Stimulated activated naive CD8-positive, alpha-beta T cell treated with anti-CD3 and anti-CD28 coated beads, Interleukin-15, Interleukin-2, amounts not matched to agents 100 U/mL and 50 U/mL, for 24 hours (primary cell): ENCODE data around the gene LRRTM1.

Experiments
- ATAC-seq: fragments of 150-1000 bp; cut with Tn5 transposase; one replicate; pipeline ENCODE4 v1.10.0; 2021
- DNase-seq: peaks from one replicate; pipeline ENCODE4 v3.0.0; 2021

Gene LRRTM1, protein sequence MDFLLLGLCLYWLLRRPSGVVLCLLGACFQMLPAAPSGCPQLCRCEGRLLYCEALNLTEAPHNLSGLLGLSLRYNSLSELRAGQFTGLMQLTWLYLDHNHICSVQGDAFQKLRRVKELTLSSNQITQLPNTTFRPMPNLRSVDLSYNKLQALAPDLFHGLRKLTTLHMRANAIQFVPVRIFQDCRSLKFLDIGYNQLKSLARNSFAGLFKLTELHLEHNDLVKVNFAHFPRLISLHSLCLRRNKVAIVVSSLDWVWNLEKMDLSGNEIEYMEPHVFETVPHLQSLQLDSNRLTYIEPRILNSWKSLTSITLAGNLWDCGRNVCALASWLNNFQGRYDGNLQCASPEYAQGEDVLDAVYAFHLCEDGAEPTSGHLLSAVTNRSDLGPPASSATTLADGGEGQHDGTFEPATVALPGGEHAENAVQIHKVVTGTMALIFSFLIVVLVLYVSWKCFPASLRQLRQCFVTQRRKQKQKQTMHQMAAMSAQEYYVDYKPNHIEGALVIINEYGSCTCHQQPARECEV

DNA sequence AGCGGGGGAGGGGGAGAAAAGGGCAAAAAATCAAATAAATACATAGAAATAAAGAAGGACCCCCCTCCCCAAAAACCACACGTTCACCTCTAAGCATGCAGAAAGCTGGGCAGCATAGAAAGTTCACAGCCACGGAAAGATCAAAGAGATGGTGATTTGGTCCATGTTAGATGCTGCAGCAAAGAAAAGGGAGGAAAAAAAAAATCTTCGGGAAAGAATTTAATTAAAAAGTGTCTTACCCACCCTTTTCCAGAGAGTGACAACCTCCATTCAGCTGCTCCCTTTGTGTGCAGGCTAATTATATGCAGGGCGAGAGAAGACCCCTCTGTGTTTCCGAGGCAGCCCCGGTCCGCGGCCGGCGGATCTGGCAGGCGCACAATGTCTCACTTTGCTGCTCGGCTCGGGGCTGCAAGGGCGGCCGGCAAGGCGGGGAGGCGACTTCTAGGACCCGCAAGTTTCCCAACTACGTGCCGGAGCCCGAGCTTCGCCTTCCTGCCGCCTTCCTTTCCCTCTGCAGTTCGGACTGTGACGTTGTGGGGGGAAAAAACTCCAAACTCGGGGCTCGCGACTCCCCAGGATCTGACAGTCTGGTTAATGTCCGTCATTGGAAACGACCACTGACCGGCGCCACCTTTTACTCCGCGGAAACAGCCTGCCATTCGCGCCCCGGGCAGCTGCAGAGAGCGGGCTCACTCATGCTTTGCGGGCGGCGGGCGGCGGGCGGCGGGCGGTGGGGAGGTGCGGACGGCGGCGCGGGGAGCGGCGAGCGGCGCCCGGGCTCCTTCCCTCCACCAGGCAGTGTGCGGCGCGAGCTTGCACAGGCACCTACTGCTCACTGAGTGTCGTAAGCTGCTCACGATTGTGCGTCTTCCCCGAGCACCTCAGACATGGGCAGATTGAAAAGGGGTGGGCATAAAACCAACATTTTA lies at the start of gene LRRTM1:
Gene LRRTM1 (minus strand): TSS at position 844 of the 929 bp plus-strand sequence. CDS start 933 bp downstream, outside the sequence.
- no peak for DNase-seq
- ATAC-seq: no peak

- ATAC-seq: no peak
- DNase-seq: no peak
Observed at GRCh38 chr2:80351231-80351630, 46.7 kb upstream of the LRRTM1 start.

DNA sequence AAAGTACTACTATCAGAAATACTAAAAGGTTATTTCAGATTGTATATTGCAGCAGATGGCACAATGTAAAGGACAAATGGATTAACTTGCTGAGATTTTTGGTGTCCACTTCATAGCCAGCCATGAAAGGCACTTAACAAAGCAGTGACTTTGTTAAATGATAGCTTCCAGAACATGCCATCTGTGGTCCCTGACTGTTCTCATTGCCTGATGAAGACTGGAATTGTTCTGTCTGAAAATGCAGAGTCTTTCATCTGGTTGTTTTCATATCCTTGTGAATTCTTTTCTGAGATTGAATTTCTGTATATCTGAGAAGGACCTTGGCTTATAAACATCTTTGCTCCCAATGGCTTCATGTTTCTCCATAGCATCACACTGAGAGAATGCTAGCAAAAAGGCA lies 44.4 kb upstream of the LRRTM1 start:
- no peak for ATAC-seq
- no peak for DNase-seq

- DNase-seq (no peak), ATAC-seq (no peak)
Observed at GRCh38 chr2:80348078-80348477, 43.5 kb upstream of the LRRTM1 start.

GRCh38 chr2:80340022-80340421 lies 35.5 kb upstream of the LRRTM1 start:
- ATAC-seq (no peak), DNase-seq (no peak)

DNA sequence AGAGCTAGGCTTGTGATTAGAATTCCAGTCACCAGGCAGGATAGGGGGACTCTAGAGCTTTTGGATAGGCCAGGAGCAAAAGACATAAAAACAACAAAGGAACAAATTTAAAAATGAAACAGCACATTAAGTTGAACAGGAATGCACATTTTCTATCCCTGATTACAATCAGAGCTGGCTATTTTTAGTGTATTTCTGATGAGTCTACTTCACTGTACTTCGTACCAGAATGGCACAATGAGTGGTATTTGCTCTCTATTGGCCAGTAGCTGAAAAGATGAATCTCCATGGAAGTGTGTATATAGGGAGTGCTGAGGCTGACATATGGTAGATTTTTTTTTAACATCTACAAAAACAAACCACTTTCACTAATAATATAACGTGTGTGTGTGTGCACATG lies 34.2 kb upstream of the LRRTM1 start:
- ATAC-seq: no peak

GRCh38 chr2:80335411-80335810 lies 30.9 kb upstream of the LRRTM1 start:
- ATAC-seq: no peak

More for the DNA sequence above, 34.2 kb upstream of the LRRTM1 start:
- no peak for DNase-seq

GRCh38 chr2:80333886-80334285 lies 29.3 kb upstream of the LRRTM1 start:
- ATAC-seq (no peak), DNase-seq (no peak)

More at GRCh38 chr2:80335411-80335810, 30.9 kb upstream of the LRRTM1 start:
- DNase-seq: no peak

DNA sequence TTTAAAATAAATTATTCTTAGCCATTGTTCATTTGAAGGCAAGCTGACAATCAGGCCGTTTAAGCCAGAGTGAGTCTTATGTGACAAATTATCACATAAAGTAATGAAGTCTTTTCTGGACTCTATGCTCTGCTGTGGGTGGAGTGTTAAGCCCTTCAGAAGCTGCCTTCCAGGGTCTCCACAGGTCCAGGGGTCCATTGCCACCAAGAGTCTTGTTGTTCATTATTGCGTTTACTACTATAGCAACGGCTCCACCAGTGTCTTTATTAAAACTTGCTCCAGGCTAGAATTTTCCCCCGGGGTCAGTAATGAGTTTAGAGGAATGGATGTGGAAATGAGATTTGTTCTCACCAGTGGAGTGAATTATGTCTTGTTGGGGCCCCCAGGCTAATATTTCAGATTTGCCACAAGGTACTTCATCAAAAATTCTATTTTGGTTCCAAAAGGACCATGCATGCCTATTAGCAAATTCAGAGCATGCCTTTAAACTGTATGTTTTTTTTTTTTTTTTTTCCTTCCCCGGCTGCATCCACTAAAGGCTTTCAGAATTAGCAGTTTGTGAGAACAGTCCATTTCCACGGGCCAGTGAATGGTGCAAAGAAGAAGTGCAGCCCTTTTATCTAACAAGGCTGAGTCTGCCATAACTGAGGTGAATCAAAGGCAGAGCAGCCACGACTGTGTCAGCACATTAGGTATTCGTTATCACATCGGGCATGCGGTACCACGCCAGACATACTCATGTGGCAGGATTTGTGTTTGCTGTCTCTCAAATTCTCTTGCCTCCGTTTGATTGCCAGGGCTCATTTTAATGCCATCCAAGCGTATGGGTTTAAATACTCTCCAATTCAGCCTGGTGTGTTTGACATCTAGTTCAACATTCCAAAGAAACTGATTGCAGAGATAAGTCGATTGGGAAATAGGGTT lies 26.2 kb upstream of the LRRTM1 start:
- no peak for ATAC-seq
- DNase-seq: no peak

GRCh38 chr2:80329491-80329890 lies 24.9 kb upstream of the LRRTM1 start:
- DNase-seq (no peak), ATAC-seq (no peak)

DNA sequence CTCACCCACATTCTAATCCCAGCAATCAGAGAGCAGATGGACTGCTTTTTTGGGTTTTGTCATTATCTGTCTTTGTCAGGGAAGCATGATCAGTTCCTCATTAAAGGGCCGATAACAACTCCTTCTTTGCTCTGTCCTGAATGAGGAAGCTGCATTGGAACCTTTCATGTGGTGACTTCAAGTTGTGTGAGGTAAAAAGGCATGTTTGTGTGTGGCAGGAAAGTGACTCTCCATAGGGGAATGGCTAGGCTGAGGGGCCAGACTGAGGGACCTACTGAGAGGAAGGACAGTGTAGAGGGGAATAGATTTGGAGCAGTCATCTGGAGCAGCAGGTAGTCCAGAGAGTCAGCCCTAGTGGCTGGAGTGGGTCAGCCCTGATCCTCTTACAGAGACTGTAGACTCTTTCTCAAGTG lies 23.6 kb upstream of the LRRTM1 start:
- no peak for DNase-seq
- ATAC-seq: no peak

GRCh38 chr2:80326861-80327260 lies 22.3 kb upstream of the LRRTM1 start:
- ATAC-seq: no peak
- no peak for DNase-seq

GRCh38 chr2:80326214-80326613 lies 21.7 kb upstream of the LRRTM1 start:
- DNase-seq: no peak

GRCh38 chr2:80324525-80324924 lies 20.0 kb upstream of the LRRTM1 start:
- DNase-seq (no peak), ATAC-seq (no peak)

More at GRCh38 chr2:80326214-80326613, 21.7 kb upstream of the LRRTM1 start:
- ATAC-seq: no peak

DNA sequence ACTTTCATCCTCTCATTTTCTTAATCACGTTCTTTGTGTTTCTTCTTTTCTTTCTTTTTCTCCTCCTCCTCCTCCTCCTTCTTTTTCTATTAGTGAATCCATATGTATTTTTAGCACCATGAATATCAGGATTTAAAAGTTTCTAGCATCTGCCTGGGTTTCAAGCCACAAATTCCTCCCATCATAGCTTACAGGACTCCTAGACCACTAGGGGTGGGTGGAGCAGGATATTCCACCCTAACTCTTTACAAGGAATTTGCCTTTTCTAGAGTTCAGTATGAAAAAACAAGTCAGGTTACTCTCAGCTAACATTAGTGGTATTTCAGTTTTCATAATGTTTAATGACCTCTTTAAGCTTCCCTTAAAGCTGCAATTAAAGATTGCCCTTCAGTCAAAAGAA lies 19.1 kb upstream of the LRRTM1 start:
- DNase-seq (no peak), ATAC-seq (no peak)

GRCh38 chr2:80322958-80323357 lies 18.4 kb upstream of the LRRTM1 start:
- DNase-seq (no peak), ATAC-seq (no peak)

DNA sequence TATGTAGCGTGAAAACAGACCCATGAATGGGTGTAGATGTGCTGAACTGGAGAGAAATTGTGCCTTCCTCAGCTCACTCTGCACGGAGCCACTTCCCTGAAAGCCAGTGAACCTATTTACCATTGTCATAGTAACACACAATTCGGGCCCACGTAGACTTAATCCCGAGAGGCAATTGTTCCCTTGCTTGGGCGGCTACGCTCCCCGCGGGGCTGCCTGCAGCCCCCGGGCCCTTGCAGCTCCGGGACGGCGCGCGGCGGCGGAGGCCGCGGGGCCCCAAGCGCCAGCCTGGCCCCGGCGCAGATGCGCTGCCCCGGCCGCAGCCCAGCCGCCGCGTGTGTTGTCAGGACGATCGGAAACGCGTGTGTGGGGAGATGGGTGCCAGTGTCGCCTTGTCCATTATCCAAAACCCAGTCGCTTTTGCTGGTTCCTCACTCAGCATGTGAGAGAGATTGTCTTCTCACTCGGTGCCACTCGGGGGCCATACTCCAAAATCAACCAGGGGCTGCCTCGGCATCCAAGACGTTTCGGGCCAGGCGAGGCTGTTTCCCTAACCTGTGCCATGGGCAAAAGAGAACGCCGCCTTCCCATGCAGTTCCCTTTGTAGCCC lies 17.9 kb upstream of the LRRTM1 start:
- DNase-seq (no peak), ATAC-seq (no peak)

DNA sequence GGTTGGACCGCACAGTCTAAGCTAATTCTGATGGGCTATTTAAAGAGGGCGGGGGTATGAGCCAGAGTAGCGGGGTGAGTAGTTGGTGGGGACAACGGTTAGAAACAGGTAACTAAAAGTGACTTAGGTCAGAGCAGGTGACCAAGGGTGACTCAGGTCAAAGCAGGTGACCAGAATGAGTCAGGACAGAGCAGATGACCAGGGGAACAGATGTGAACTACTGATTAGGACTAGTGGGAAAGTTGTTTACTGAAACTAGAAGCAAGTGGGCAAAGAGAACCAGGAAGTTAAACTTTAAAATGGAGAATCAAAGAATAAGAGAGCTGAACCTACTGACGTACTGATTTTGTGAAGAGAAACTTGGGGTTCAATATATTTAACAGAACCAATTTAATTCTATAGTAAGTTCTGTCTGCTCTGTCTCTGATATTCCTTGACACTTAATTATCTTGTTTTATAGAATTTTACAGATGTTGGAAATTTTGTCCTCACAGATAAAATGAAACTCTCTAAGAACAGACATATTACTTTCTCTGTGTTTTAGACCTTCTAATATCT lies 7.8 kb upstream of the LRRTM1 start:
- ATAC-seq (no peak), DNase-seq (no peak)

DNA sequence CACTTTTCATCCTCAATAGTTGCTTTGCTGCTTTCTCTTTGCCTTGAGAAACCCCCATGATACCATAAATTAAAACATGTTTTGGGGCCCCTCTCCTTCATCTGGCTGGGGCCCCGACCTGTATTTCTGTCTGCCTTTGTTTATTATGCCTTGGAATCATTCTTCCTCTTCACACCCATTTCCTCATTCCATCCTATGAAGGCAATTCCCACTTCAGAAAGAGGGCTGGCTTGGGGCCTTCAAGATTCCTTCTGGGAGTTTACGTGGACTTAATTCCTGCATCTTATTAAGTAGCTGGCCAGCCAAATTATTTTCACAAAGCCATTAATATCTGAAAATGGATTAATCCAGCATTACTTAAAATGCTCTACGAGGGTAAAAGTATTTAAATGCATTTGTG lies 6.8 kb upstream of the LRRTM1 start:
- ATAC-seq (no peak), DNase-seq (no peak)

DNA sequence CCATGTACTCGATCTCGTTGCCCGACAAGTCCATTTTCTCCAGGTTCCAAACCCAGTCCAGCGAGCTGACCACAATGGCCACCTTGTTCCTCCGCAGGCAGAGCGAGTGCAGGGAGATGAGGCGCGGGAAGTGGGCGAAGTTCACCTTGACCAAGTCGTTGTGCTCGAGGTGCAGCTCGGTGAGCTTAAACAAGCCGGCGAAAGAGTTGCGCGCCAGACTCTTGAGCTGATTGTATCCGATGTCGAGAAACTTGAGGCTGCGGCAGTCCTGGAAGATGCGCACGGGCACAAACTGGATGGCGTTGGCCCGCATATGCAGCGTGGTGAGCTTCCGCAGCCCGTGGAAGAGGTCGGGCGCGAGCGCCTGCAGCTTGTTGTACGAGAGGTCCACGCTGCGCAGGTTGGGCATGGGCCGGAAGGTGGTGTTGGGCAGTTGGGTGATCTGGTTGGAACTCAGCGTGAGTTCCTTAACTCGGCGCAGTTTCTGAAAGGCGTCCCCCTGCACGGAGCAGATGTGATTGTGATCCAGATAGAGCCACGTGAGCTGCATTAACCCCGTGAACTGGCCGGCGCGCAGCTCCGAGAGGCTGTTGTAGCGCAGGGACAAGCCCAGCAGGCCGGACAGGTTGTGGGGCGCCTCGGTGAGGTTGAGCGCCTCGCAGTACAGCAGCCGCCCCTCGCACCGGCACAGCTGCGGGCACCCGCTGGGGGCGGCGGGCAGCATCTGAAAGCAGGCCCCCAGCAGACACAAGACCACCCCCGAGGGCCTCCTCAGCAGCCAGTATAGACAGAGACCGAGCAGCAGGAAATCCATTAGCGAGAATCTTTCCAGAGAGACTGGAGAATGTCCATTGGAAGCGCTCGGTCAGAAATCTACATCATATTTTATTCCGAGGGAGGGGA lies 1.3 kb downstream of the LRRTM1 start:
- no peak for DNase-seq
- ATAC-seq: no peak
